Calu3 (cell line): ENCODE results near the gene MROH9. TPM values are rescaled to one million over a fixed set of nuclear protein-coding genes. Genes with fewer than 3 reads are reported as not detected.

ENCODE experiments used
- BruUV-seq: library from RNA; stranded (reverse); fragments of 400-500 nt; replicated peaks from 2 replicates; lab custom pipeline; 2021; lab: Mats Ljungman, UMichigan
- CTCF ChIA-PET: fragments of 300-600 bp; sonication (Branson Sonifier 250); formaldehyde crosslinking; loops from one replicate; lab custom pipeline; 2022; ENCODE audit warnings: antibody characterized with exemption; lab: Charles Lee
- DNase-seq: peaks from one replicate; pipeline ENCODE4 v3.0.0; 2022
- H3K27ac Mint-ChIP-seq: one replicate; pipeline ENCODE4 v1.8.0; 2022; ENCODE audit warnings: mixed read lengths; ENCODE audit not compliant: unreplicated experiment
- H3K27me3 Mint-ChIP-seq: one replicate; pipeline ENCODE4 v1.8.0; 2022; ENCODE audit warnings: mixed read lengths; ENCODE audit not compliant: unreplicated experiment
- H3K36me3 Mint-ChIP-seq: one replicate; pipeline ENCODE4 v1.8.0; 2022; ENCODE audit warnings: mild to moderate bottlenecking, moderate library complexity, mixed read lengths; ENCODE audit not compliant: insufficient read depth, unreplicated experiment
- H3K4me1 Mint-ChIP-seq: one replicate; pipeline ENCODE4 v1.8.0; 2022; ENCODE audit warnings: mild to moderate bottlenecking, low read depth, mixed read lengths; ENCODE audit not compliant: unreplicated experiment
- H3K4me3 Mint-ChIP-seq: one replicate; pipeline ENCODE4 v1.8.0; 2022; ENCODE audit warnings: mild to moderate bottlenecking, low read depth, moderate library complexity, mixed read lengths; ENCODE audit not compliant: unreplicated experiment
- H3K9me3 Mint-ChIP-seq: one replicate; pipeline ENCODE4 v1.8.0; 2022; ENCODE audit warnings: low read depth, mixed read lengths; ENCODE audit not compliant: unreplicated experiment
- CTCF ChIP-seq: fragments of 200-600 bp; IDR thresholded peaks from one replicate; pipeline ENCODE4 v1.8.0; 2022; ENCODE audit warnings: antibody characterized with exemption; ENCODE audit not compliant: unreplicated experiment
- intact Hi-C: fragments of 100-400 bp; cut with micrococcal nuclease; formaldehyde crosslinking; loops from one replicate; pipeline ENCODE4 v1.10.0; 2022; ENCODE audit not compliant: unreplicated experiment
- total RNA-seq: library from RNA; stranded (reverse); gene quantifications from 2 replicates; pipeline ENCODE4 v1.2.3, GENCODE V29; 2022

Gene MROH9
- total RNA-seq, 1 experiment from 2014 or later: not detected

- H3K36me3 Mint-ChIP-seq: no peaks in the 10 kb centered on the region
- CTCF ChIA-PET: interaction anchor here (0.6 kb wide), 1 partner anchor 15 kb away, joined by 3 read pairs; no protein-coding TSS in a partner anchor
- H3K4me3 Mint-ChIP-seq: no peak overlapping the region
- no peak for TF ChIP-seq CTCF
- intact Hi-C loops: loop anchor here (5.0 kb wide), 1 partner anchor 318 kb away; no protein-coding TSS in a partner anchor
- no peaks in the 10 kb centered on the region for H3K9me3 Mint-ChIP-seq
- no TSS peak for BruUV-seq
- H3K4me1 Mint-ChIP-seq: no peaks in the 10 kb centered on the region
- H3K27me3 Mint-ChIP-seq: peaks cover 14% of the 10 kb centered on the region
- DNase-seq: no peak
- no peak overlapping the region for H3K27ac Mint-ChIP-seq
Measured at GRCh38 chr1:171084091-171084490, 148.8 kb downstream of the MROH9 start.

GRCh38 chr1:171084870-171085269, 149.5 kb downstream of the MROH9 start:
- BruUV-seq: no TSS peak
- no peaks in the 10 kb centered on the region for H3K36me3 Mint-ChIP-seq
- no peak overlapping the region for H3K27ac Mint-ChIP-seq
- CTCF ChIA-PET: interaction anchor here (0.6 kb wide), 1 partner anchor 14 kb away, joined by 3 read pairs; no protein-coding TSS in a partner anchor
- no peak for DNase-seq
- intact Hi-C loops: loop anchor here (5.0 kb wide), 1 partner anchor 317 kb away; no protein-coding TSS in a partner anchor
- H3K4me3 Mint-ChIP-seq: no peak overlapping the region
- TF ChIP-seq CTCF: no peak
- H3K9me3 Mint-ChIP-seq: no peaks in the 10 kb centered on the region
- no peaks in the 10 kb centered on the region for H3K4me1 Mint-ChIP-seq
- H3K27me3 Mint-ChIP-seq: peaks cover 14% of the 10 kb centered on the region

GRCh38 chr1:171087896-171088295, 152.6 kb downstream of the MROH9 start:
- CTCF ChIA-PET: no interaction called here
- H3K27ac Mint-ChIP-seq: no peak overlapping the region
- H3K4me3 Mint-ChIP-seq: no peak overlapping the region
- no peak for TF ChIP-seq CTCF
- intact Hi-C loops: no loop called here
- no peak for DNase-seq
- H3K36me3 Mint-ChIP-seq: no peaks in the 10 kb centered on the region
- no peaks in the 10 kb centered on the region for H3K9me3 Mint-ChIP-seq
- peaks cover 14% of the 10 kb centered on the region for H3K27me3 Mint-ChIP-seq
- H3K4me1 Mint-ChIP-seq: no peaks in the 10 kb centered on the region
- no TSS peak for BruUV-seq

GRCh38 chr1:171090604-171091003, 155.3 kb downstream of the MROH9 start, which contains the start of gene FMO3:
TSS of gene FMO3 (plus strand) at chr1:171090905. CDS start at chr1:171092659, 1,754 bp downstream.
- intact Hi-C loops: no loop called here
- BruUV-seq: no TSS peak
- DNase-seq: no peak
- Mint-ChIP-seq H3K27me3 (no peaks in the 10 kb centered on the region), H3K9me3 (no peaks in the 10 kb centered on the region), H3K4me1 (no peaks in the 10 kb centered on the region), H3K27ac (no peak within 1 kb of the TSS), H3K36me3 (no peaks in the 10 kb centered on the region), H3K4me3 (no peak within 1 kb of the TSS)
- no peak for TF ChIP-seq CTCF
- CTCF ChIA-PET: interaction anchor here (0.7 to 1.1 kb wide), 2 partner anchors 9 to 1007 kb away, joined by 3 to 4 read pairs; no protein-coding TSS in a partner anchor
